ENCODE results near the gene GADL1.

GADL1 gene

GRCh38 chr3:30847592-30847991 is 46.9 kb downstream of the GADL1 start:
- TF ChIP-seq ZNF70 (CRISPR knock-in tag; IDR thresholded peaks at IDR 0.05) (no peak), ZC3H10 (CRISPR knock-in tag; IDR thresholded peaks at IDR 0.05) (no peak), OSR1 (CRISPR knock-in tag; IDR thresholded peaks at IDR 0.05) (no peak), ESRRG (CRISPR knock-in tag; IDR thresholded peaks at IDR 0.05) (no peak), ARNTL (CRISPR knock-in tag; IDR thresholded peaks at IDR 0.05; ENCODE audit: borderline replicate concordance, low read depth) (no peak), CSDC2 (CRISPR knock-in tag; IDR thresholded peaks at IDR 0.05) (no peak), BACH2 (CRISPR knock-in tag; IDR thresholded peaks at IDR 0.05; ENCODE audit: borderline replicate concordance) (no peak), CSRNP3 (CRISPR knock-in tag; IDR thresholded peaks at IDR 0.05) (no peak), ZFP3 (CRISPR knock-in tag; IDR thresholded peaks at IDR 0.05) (no peak), PPARA (CRISPR knock-in tag; IDR thresholded peaks at IDR 0.05; ENCODE audit: borderline replicate concordance) (no peak), TOX (CRISPR knock-in tag; IDR thresholded peaks at IDR 0.05; ENCODE audit: borderline replicate concordance) (no peak), SNAI2 (CRISPR knock-in tag; IDR thresholded peaks at IDR 0.05) (no peak), ZNF8 (CRISPR knock-in tag; IDR thresholded peaks at IDR 0.05) (no peak), RARB (CRISPR knock-in tag; IDR thresholded peaks at IDR 0.05) (no peak)
- TF ChIP-seq, protein P1, sequence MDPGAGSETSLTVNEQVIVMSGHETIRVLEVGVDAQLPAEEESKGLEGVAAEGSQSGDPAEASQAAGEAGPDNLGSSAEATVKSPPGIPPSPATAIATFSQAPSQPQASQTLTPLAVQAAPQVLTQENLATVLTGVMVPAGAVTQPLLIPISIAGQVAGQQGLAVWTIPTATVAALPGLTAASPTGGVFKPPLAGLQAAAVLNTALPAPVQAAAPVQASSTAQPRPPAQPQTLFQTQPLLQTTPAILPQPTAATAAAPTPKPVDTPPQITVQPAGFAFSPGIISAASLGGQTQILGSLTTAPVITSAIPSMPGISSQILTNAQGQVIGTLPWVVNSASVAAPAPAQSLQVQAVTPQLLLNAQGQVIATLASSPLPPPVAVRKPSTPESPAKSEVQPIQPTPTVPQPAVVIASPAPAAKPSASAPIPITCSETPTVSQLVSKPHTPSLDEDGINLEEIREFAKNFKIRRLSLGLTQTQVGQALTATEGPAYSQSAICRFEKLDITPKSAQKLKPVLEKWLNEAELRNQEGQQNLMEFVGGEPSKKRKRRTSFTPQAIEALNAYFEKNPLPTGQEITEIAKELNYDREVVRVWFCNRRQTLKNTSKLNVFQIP (CRISPR knock-in tag; IDR thresholded peaks at IDR 0.05; ENCODE audit: borderline replicate concordance, low read depth): no peak
- TF ChIP-seq, protein P2, sequence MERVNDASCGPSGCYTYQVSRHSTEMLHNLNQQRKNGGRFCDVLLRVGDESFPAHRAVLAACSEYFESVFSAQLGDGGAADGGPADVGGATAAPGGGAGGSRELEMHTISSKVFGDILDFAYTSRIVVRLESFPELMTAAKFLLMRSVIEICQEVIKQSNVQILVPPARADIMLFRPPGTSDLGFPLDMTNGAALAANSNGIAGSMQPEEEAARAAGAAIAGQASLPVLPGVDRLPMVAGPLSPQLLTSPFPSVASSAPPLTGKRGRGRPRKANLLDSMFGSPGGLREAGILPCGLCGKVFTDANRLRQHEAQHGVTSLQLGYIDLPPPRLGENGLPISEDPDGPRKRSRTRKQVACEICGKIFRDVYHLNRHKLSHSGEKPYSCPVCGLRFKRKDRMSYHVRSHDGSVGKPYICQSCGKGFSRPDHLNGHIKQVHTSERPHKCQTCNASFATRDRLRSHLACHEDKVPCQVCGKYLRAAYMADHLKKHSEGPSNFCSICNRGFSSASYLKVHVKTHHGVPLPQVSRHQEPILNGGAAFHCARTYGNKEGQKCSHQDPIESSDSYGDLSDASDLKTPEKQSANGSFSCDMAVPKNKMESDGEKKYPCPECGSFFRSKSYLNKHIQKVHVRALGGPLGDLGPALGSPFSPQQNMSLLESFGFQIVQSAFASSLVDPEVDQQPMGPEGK (CRISPR knock-in tag; IDR thresholded peaks at IDR 0.05; ENCODE audit: borderline replicate concordance): no peak
- TF ChIP-seq, protein P3, sequence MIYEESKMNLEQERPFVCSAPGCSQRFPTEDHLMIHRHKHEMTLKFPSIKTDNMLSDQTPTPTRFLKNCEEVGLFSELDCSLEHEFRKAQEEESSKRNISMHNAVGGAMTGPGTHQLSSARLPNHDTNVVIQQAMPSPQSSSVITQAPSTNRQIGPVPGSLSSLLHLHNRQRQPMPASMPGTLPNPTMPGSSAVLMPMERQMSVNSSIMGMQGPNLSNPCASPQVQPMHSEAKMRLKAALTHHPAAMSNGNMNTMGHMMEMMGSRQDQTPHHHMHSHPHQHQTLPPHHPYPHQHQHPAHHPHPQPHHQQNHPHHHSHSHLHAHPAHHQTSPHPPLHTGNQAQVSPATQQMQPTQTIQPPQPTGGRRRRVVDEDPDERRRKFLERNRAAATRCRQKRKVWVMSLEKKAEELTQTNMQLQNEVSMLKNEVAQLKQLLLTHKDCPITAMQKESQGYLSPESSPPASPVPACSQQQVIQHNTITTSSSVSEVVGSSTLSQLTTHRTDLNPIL (CRISPR knock-in tag; IDR thresholded peaks at IDR 0.05; ENCODE audit: low read depth): no peak
- TF ChIP-seq, protein P4, sequence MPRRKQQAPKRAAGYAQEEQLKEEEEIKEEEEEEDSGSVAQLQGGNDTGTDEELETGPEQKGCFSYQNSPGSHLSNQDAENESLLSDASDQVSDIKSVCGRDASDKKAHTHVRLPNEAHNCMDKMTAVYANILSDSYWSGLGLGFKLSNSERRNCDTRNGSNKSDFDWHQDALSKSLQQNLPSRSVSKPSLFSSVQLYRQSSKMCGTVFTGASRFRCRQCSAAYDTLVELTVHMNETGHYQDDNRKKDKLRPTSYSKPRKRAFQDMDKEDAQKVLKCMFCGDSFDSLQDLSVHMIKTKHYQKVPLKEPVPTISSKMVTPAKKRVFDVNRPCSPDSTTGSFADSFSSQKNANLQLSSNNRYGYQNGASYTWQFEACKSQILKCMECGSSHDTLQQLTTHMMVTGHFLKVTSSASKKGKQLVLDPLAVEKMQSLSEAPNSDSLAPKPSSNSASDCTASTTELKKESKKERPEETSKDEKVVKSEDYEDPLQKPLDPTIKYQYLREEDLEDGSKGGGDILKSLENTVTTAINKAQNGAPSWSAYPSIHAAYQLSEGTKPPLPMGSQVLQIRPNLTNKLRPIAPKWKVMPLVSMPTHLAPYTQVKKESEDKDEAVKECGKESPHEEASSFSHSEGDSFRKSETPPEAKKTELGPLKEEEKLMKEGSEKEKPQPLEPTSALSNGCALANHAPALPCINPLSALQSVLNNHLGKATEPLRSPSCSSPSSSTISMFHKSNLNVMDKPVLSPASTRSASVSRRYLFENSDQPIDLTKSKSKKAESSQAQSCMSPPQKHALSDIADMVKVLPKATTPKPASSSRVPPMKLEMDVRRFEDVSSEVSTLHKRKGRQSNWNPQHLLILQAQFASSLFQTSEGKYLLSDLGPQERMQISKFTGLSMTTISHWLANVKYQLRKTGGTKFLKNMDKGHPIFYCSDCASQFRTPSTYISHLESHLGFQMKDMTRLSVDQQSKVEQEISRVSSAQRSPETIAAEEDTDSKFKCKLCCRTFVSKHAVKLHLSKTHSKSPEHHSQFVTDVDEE (CRISPR knock-in tag; IDR thresholded peaks at IDR 0.05): no peak
- ATAC-seq: no peak

DNA sequence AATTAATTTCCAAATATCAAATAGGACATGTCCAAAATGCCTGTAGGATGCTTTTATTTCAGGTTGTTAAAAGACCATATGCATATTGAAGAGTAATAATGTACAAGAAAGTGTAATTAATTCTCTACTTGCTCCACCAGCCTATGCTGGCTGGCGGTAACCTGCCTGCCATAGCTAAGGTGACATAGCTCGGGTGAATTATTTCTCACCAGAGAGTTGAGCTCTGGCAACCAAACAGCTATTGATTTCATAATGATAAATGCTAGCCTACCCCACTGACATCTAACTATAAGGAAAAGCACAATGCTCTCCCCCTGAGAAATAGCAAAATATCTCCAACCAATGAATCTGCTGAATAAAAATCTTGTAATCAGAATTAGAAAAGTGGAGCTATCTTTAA is 48.9 kb downstream of the GADL1 start:
- ATAC-seq: no peak
- TF ChIP-seq ZFP3 (CRISPR knock-in tag; IDR thresholded peaks at IDR 0.05) (no peak), PPARA (CRISPR knock-in tag; IDR thresholded peaks at IDR 0.05; ENCODE audit: borderline replicate concordance) (no peak), SNAI2 (CRISPR knock-in tag; IDR thresholded peaks at IDR 0.05) (no peak), ZFP30 (CRISPR knock-in tag; IDR thresholded peaks at IDR 0.05) (no peak), CSRNP3 (CRISPR knock-in tag; IDR thresholded peaks at IDR 0.05) (no peak), OSR1 (CRISPR knock-in tag; IDR thresholded peaks at IDR 0.05) (no peak), ESRRG (CRISPR knock-in tag; IDR thresholded peaks at IDR 0.05) (no peak)
- TF ChIP-seq, protein P2 (CRISPR knock-in tag; IDR thresholded peaks at IDR 0.05; ENCODE audit: borderline replicate concordance): no peak
- TF ChIP-seq, protein P1 (CRISPR knock-in tag; IDR thresholded peaks at IDR 0.05; ENCODE audit: borderline replicate concordance, low read depth): no peak
- TF ChIP-seq, protein P3 (CRISPR knock-in tag; IDR thresholded peaks at IDR 0.05; ENCODE audit: low read depth): no peak
- TF ChIP-seq, protein P4 (CRISPR knock-in tag; IDR thresholded peaks at IDR 0.05): no peak

Data from SK-N-SH treated with all-trans-retinoic acid at 6 μM for 48 hours (cell line).